ENCODE results near the gene TRIM26.

GRCh38 chr6:30206152-30206551 is 7.1 kb downstream of the TRIM26 start:
- TF ChIP-seq ZNF274 (IDR thresholded peaks at IDR 0.05; ENCODE audit: low read depth, low read length) (no peak), YY1 (IDR thresholded peaks at IDR 0.05; ENCODE audit: insufficient read depth, insufficient read length) (no peak), SUZ12 (IDR thresholded peaks at IDR 0.05; ENCODE audit: extremely low read depth, insufficient read depth, insufficient read length) (no peak)
